Activated CD4-positive, CD25-positive, alpha-beta regulatory T cell treated with anti-CD3 and anti-CD28 coated beads, Interleukin-2, amount 50 U/mL, for 72 hours (primary cell): ENCODE data around the gene CLTB.

ENCODE experiments used
- DNase-seq: peaks from one replicate; pipeline ENCODE4 v3.0.0; 2021

CLTB gene

DNA sequence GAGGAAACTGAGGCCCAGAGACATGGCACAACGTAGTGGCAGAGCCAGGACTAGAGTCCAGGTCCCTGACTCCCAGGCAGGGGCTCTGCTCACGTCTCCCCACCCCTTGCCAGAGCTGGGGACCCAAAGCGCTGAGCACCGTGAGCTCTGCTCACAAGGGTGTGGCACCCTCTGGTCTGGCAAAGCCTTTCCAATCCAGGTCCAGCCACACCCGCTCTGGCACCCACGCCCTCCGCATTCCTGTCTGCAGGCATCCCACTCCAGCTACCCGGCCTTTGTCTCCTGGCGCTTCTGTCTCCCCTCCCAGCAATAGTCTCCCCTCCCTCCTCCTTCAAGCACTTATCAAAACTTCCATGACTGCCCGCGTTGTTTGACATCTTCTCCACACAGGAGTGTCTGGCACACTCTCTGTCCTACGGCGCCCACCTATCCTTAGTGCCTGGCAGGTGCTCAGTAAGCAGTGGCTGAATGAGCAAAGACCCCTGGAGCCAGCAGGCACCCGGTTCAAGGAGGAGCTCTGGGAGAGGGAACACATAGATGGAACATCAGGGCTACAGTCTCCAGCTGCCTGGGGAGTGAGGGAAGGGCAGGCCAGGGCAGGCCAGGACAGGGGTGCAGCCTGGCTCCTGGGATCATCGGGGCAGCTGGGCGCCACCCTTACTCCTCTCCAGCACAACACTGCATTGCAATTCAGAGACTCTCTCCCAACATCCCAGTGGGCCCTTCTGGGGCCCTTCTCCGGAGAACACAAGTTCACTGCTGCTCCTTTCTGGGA is 15.8 kb downstream of the CLTB start:
- no peak for DNase-seq

DNA sequence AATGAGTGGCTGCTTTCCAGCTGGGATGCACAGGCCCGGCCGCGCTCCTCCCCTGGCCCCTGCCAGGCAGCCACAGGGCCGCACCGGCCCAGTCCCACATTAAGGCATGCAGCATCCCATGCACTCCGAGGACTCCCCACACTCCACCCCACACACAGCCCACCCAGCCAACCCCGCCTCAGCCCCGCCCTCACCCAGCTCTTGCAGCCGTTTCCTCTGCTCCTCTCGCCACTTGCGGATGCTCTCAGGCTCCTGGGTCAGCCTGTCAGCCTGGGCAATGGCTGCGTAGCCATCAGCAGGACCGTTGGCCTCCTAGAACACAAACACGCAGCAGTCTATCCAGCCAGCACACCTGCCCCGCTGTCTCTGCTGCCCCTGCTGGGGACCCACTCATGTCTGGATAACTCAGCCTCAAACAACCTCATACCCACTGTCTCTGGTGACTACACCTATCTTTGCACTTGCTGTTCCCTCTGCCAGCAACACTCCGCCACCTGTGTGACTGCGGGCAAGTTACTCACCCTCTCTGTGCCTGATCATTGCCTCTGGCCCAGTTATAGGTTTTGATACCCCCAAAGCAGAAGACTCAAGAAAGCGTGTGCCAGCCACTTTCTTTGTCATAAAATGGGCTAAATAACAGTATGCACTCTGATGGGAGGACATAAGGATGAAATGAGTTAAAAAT is 18.5 kb downstream of the CLTB start:
- DNase-seq = no peak

GRCh38 chr5:176396330-176396729 is 20.0 kb downstream of the CLTB start:
- no peak for DNase-seq

DNA sequence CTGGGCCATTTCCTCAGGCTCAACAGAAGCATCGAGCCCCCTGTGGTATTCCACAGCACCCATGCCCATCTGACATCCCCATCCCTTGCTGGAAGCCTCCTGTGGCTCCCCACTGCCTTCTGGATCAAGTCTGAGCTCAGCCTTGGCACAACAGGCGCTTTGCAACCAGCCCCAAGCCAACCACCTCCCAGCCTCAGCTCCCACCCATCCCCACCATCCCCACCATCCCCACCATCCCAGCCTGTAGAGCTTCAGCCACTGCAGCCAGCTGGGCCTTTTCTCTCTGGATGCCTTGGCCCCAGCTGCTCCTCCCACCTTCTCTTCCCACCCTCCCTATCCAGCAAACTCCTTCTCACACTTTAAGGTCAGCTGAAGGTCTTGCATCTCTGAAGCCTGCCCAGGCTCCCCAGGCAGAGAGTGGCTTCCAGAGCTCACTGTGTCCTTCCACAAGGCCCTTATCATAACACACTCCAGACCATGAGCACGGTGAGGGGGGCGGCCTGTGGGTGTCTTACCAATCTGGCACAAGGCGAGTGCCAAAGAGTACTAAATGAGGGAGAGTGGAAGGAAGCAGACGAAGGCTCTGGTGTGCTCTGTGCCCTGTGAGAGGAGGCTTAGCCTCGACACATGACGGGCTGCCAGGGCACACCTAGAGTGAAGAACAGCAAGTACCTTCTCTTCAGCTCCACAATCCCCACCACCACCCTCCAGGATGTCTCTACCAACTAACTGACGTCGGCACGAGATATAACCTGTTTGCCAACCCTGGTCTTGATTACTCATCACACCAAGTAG is 21.3 kb downstream of the CLTB start:
- no peak for DNase-seq

DNA sequence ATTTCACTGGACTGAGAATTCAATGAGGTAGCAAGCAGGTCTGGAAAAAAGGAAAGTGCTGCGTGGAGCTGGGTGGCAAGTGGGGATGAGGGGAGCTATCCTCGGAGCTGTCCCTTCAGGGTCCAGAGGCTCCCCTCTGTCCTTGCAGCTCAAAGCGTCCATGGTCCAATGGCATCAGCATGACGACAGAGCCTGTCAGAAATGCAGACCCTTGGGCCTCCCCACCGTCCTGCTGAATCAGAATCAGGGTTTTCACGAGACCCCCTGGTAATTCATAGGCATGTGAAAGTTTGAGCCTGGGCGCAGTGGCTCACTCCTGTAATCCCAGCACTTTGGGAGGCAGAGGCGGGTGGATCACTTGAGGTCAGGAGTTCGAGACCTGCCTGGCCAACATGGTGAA is 22.2 kb downstream of the CLTB start:
- DNase-seq = no peak

GRCh38 chr5:176392526-176392925 is 23.8 kb downstream of the CLTB start:
- no peak for DNase-seq

DNA sequence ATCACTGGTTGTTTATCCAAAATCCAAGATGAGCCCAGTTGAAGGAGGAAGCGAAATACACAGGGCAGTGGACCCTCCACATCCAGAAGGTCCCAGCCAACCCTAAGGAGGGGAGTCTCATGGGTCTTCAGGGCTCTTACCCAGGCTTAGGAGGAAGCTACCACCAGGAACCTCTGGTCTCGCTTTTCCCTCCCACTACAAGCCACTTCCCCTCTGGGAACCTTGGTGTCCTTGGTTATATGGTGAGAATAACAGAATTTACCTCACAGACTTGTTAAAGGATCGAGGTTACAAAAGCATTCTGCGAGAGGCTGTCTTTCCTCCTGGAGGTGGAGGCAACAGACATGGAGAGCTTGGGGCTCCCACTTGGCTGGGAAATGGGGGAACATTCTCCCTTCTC is 24.3 kb downstream of the CLTB start:
- DNase-seq = no peak

DNA sequence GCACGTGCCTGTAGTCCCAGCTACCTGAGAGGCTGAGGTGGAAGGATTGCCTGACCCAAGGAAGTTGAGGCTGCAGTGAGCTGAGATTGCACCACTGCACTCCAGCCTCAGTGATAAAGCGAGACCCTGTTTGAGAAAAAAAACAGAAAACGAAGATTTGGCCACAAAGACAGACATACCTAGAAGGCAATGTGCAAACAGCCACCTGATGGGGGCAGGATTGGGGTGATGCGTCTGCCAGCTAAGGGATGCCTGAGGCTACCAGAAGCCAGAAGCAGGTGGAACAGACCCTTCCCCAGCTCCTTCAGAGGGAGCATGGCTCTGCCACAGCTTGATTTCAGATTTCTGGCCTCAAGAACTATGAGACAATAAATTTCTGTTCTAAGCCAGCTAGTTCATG is 24.9 kb downstream of the CLTB start:
- no peak for DNase-seq

- DNase-seq = no peak
Measured at GRCh38 chr5:176389135-176390123, 26.9 kb downstream of the CLTB start.

GRCh38 chr5:176388444-176389134 is 27.8 kb downstream of the CLTB start, which contains the start of the genes HIGD2A and NOP16:
Gene HIGD2A (plus strand): TSS chr5:176388751. CDS start chr5:176388820, 69 bp downstream.
Gene NOP16 (minus strand): TSS chr5:176388598. CDS start chr5:176388539, 59 bp downstream.
- DNase-seq = peak; percentile 96

GRCh38 chr5:176388003-176388443 is 28.3 kb downstream of the CLTB start:
- DNase-seq = no peak

GRCh38 chr5:176387384-176387925 is 28.9 kb downstream of the CLTB start:
- DNase-seq = no peak

- DNase-seq = no peak
Measured at GRCh38 chr5:176386491-176386890, 29.8 kb downstream of the CLTB start.

DNA sequence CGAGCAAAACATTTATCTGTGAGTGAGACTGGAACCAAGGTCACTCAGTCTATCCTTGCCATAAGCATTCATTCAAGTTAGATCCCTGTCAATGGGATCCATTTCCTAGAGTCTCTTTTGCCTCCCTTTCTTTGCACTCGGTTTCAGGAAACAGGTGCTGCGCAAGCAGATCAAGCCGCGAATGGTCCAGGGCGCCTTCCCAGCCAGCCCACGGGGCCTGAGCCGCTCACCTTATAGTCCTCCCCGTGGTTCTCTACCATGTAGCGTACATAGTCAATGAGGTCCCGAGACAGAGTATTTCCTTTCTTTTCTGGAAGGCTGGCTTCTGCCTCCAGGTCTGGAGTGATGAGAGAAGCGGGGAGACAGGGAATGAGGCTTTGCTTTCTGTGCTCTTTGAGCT is 31.3 kb downstream of the CLTB start:
- no peak for DNase-seq

GRCh38 chr5:176384366-176384930 is 31.9 kb downstream of the CLTB start:
- no peak for DNase-seq

DNA sequence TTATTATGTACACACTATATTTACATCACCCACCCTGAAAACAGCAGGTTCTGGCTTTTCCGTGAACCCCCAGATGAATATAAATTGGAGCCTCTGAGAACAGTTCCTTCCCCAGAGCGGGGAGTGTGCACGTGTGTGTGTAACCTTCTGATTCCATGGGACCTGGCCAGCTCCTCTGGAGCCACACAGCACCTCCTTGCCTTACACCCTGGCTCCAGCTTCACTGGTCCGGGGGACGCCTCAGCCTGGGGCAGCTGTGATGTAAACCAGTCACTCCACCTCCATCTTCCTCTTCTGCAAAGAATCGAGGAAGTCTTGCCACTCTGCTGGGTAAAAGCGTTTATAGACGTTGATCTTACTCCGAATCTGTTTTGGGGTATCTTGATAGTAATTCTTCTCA is 32.4 kb downstream of the CLTB start:
- no peak for DNase-seq

DNA sequence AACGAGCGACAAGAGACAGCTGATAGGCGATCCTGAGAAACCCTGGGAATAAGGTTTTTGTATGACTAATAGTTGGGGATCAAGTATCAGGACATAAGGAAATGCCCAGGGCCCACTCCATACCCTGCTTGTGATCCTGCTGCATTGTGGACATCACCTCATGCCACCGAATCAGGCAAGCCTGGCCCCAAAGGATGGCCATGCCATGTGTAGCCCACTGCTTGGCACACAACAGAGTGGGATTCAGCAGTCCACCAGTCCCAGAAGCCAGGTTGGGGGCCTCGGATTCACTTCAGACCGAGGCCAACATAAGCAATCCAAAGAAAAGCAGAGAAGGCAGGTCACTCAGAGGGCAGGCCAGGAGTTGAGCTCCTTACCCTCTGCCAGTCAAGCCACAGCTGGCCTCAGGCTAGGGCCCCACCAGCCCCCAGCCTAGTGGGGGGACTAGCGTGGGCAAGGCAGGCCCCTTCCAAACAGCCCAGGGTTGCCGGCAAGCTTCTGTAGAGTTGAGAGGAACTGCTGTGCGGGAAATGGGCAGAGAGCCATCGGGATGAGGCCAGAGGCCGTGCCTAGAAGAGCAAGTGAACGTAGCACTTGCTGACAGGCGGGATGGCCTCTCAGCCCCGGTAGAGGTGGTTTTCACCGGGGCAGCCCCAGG is 33.0 kb downstream of the CLTB start:
- DNase-seq = no peak

DNA sequence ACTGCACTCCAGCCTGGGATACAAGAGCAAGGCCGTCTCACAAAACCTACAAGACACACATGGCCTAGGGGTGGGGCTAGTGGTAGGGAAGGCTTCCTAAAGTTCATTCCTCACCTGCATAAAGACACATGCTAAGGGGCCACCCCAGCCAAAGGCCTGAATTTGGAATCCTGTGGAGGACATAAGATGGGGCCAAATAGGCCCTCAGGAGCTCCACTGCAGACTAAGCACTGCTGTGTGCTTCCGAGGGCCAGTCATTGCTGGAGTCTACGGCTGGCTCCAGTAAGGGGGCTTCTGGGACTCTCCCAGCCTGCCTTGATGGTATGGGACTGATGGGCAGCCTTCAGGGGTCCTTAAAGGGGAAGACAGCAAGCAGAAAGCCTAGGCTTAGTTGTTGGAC is 33.6 kb downstream of the CLTB start:
- DNase-seq = no peak

DNA sequence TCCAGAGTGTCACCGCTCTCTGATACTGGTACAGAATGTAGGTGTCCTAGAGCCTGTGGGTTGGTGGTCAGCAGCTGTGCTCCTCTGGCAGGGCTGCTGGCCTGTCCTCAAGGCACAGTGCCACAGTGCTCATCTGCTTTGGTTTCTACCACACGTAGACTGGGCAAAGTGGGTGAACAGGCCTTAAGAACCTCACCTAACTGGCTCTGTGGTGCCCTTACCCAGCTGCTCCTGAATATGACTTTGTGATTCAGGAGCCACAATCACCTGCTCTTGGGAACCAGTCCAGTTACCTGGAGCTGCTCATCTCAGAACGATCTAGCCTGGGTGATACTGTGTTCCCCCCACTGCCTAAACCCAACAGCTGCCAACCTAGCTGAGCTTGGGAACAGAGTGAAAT is 34.4 kb downstream of the CLTB start:
- no peak for DNase-seq

GRCh38 chr5:176381423-176381822 is 34.9 kb downstream of the CLTB start:
- DNase-seq = no peak
